HepG2 (cell line): ENCODE data around the gene NOS1AP.

Experiments
- AHR ChIP-seq: IDR thresholded peaks from 2 replicates; pipeline ENCODE4 v1.6.1; 2018; ENCODE audit warnings: missing genetic modification reagents, missing compliant biosample characterization
- CTCF ChIP-seq: sonication (generic); formaldehyde crosslinking; IDR thresholded peaks from 2 replicates; pipeline ENCODE4 v1.5.0; 2020; ENCODE audit warnings: mild to moderate bottlenecking, missing genetic modification reagents, moderate library complexity
- JUN ChIP-seq: sonication (generic); formaldehyde crosslinking; IDR thresholded peaks from 2 replicates; pipeline ENCODE4 v1.4.0; 2020; ENCODE audit warnings: mild to moderate bottlenecking, missing genetic modification reagents
- RAD21 ChIP-seq: fragments of 450-650 bp; formaldehyde crosslinking; IDR thresholded peaks from 2 replicates; pipeline ENCODE4 v1.5.0; 2020; ENCODE audit warnings: mild to moderate bottlenecking
- TP53 ChIP-seq: sonication (generic); formaldehyde crosslinking; conservative IDR thresholded peaks from 2 replicates; pipeline ENCODE4 v1.4.0; 2020; ENCODE audit warnings: missing genetic modification reagents
- ZFX ChIP-seq: sonication (generic); formaldehyde crosslinking; IDR thresholded peaks from 2 replicates; pipeline ENCODE4 v1.4.0; 2020; ENCODE audit warnings: mild to moderate bottlenecking, low read depth, missing genetic modification reagents, moderate library complexity
- ZNF281 ChIP-seq: sonication (generic); formaldehyde crosslinking; IDR thresholded peaks from 2 replicates; pipeline ENCODE4 v1.4.0; 2020; ENCODE audit warnings: missing genetic modification reagents, borderline replicate concordance

GRCh38 chr1:162390396-162391185 lies 321.1 kb downstream of the NOS1AP start:
- TF ChIP-seq JUN (CRISPR knock-in tag) (no peak), ZFX (no peak), RAD21 (CRISPR knock-in tag) (no peak), ZNF281 (CRISPR knock-in tag) (no peak), AHR (CRISPR knock-in tag) (no peak), TP53 (CRISPR knock-in tag) (no peak), CTCF (CRISPR knock-in tag) (no peak)
